ENCODE measurements around the gene FCAMR. TPM values are rescaled to one million over a fixed set of nuclear protein-coding genes. Genes with fewer than 3 reads are reported as not detected.

Gene FCAMR
- polyA plus RNA-seq, 1 donor from 2014 or later, result not detected

Other genes with a start within 250 kb of the FCAMR start
- not detected for gene IL19, start 199.7 kb downstream of the FCAMR start, polyA plus RNA-seq
- 0.56 TPM for gene IL10, start 198.0 kb downstream of the FCAMR start, polyA plus RNA-seq
- not detected for gene IL20, start 104.8 kb downstream of the FCAMR start, polyA plus RNA-seq
- gene IL24, start 73.0 kb downstream of the FCAMR start, polyA plus RNA-seq, result 43.5 TPM
- gene FCMR, start 48.5 kb downstream of the FCAMR start, polyA plus RNA-seq, result 1,091 TPM
- gene PIGR, start 24.0 kb downstream of the FCAMR start, polyA plus RNA-seq, result 0.40 TPM
- gene C1orf116, start 62.3 kb upstream of the FCAMR start, polyA plus RNA-seq, result 0.14 TPM
- 0.98 TPM for gene YOD1, start 80.7 kb upstream of the FCAMR start, polyA plus RNA-seq
- 2.2 TPM for gene PFKFB2, start 82.8 kb upstream of the FCAMR start, polyA plus RNA-seq
- not detected for gene C4BPB, start 118.4 kb upstream of the FCAMR start, polyA plus RNA-seq
- not detected for gene C4BPA, start 133.8 kb upstream of the FCAMR start, polyA plus RNA-seq